ENCODE data around the gene TPCN2. TPM values are rescaled to one million over a fixed set of nuclear protein-coding genes. Genes with fewer than 3 reads are reported as not detected.

Gene TPCN2
- total RNA-seq, 1 donor from 2014 or later, result 31.4 TPM

GRCh38 chr11:69051381-69052342 is 2.9 kb downstream of the TPCN2 start:
- peaks cover 3% of the 10 kb centered on the region for H3K27me3 Mint-ChIP-seq (ENCODE audit: unreplicated experiment)
- no peak for DNase-seq (ENCODE audit: low spot score)
- peaks cover 3% of the 10 kb centered on the region for H3K36me3 Mint-ChIP-seq (ENCODE audit: low read depth, unreplicated experiment)
- no peak overlapping the region for H3K4me3 Mint-ChIP-seq (ENCODE audit: unreplicated experiment)
- no peak for TF ChIP-seq CTCF (IDR thresholded peaks at IDR 0.05; ENCODE audit: unreplicated experiment)
- H3K4me1 Mint-ChIP-seq (ENCODE audit: unreplicated experiment), result peaks cover 4% of the 10 kb centered on the region
- no peaks in the 10 kb centered on the region for H3K9me3 Mint-ChIP-seq (ENCODE audit: unreplicated experiment)
- peak overlapping the region; percentile 24 for H3K27ac Mint-ChIP-seq (ENCODE audit: unreplicated experiment)

- Mint-ChIP-seq H3K36me3 (ENCODE audit: low read depth, unreplicated experiment) (peaks cover 3% of the 10 kb centered on the region), H3K27ac (ENCODE audit: unreplicated experiment) (peak overlapping the region; percentile 24), H3K9me3 (ENCODE audit: unreplicated experiment) (no peaks in the 10 kb centered on the region), H3K27me3 (ENCODE audit: unreplicated experiment) (peaks cover 5% of the 10 kb centered on the region), H3K4me3 (ENCODE audit: unreplicated experiment) (no peak overlapping the region), H3K4me1 (ENCODE audit: unreplicated experiment) (peaks cover 4% of the 10 kb centered on the region)
- no peak for TF ChIP-seq CTCF (IDR thresholded peaks at IDR 0.05; ENCODE audit: unreplicated experiment)
- no peak for DNase-seq (ENCODE audit: low spot score)
These were observed 3.8 kb downstream of the TPCN2 start for GRCh38 chr11:69052343-69053168.

DNA sequence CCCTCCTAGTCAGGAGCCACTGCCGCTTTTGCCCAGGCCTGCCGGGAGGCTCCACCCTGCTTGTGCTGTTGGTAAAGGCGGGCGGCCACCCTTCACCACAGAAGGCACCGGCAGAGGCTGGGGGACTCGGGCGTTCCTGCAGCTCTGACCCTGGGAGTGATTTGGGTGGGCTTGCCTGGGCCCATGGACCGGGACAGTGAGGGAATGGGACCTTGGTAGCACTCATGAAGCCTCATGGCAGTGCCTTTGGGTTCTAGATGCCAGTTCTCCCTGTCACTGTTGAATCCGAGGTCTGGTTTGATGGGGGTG is 4.4 kb downstream of the TPCN2 start:
- no peak for DNase-seq (ENCODE audit: low spot score)
- peaks cover 5% of the 10 kb centered on the region for H3K27me3 Mint-ChIP-seq (ENCODE audit: unreplicated experiment)
- H3K36me3 Mint-ChIP-seq (ENCODE audit: low read depth, unreplicated experiment), result peaks cover 3% of the 10 kb centered on the region
- H3K27ac Mint-ChIP-seq (ENCODE audit: unreplicated experiment), result no peak overlapping the region
- TF ChIP-seq CTCF (IDR thresholded peaks at IDR 0.05; ENCODE audit: unreplicated experiment), result no peak
- no peaks in the 10 kb centered on the region for H3K9me3 Mint-ChIP-seq (ENCODE audit: unreplicated experiment)
- no peak overlapping the region for H3K4me3 Mint-ChIP-seq (ENCODE audit: unreplicated experiment)
- peaks cover 4% of the 10 kb centered on the region for H3K4me1 Mint-ChIP-seq (ENCODE audit: unreplicated experiment)

DNA sequence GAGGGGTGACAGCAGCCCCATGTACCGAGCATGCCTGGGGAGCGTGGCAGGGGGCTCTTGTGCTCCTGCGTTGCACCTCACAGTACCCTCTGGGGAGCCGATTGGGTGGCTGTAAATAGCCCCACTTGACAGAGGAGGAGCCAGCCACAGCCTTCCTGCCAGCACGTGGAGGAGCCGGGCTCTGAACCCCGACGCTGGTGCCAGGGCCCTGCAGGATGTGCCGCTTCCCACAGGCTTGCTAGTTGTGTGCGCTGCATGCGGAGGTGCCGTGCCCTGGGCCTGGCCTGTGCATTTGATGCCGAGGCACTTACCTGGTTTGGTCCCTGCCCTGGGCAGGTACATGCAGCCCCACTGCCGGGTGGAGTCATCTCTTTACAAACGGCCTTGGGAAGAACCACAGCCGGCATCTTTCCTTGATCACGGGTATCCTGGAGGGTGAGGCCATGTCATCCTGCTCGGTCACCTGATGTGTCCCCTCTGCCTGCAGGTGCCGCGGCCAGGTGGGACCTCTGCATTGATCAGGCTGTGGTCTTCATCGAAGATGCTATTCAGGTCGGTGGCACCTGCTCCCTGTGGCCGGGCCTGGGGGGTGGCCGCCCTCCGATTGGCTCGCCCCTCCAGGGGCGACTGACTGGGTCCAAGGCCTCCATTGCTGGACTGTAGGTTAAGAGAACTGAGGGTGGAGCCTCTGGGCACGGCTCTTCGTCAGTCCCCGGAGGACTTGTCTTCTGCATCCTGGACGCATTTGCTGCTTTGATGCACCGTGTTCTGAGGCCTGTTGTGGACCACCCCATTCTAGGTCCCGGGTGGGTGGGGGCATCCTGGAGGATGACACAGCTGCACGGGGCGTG is 5.0 kb downstream of the TPCN2 start:
- DNase-seq (ENCODE audit: low spot score), result no peak
- H3K27ac Mint-ChIP-seq (ENCODE audit: unreplicated experiment), result no peak overlapping the region
- peaks cover 4% of the 10 kb centered on the region for H3K4me1 Mint-ChIP-seq (ENCODE audit: unreplicated experiment)
- H3K4me3 Mint-ChIP-seq (ENCODE audit: unreplicated experiment), result no peak overlapping the region
- H3K36me3 Mint-ChIP-seq (ENCODE audit: low read depth, unreplicated experiment), result peaks cover 3% of the 10 kb centered on the region
- TF ChIP-seq CTCF (IDR thresholded peaks at IDR 0.05; ENCODE audit: unreplicated experiment), result no peak
- H3K27me3 Mint-ChIP-seq (ENCODE audit: unreplicated experiment), result peaks cover 3% of the 10 kb centered on the region
- no peaks in the 10 kb centered on the region for H3K9me3 Mint-ChIP-seq (ENCODE audit: unreplicated experiment)
